Nephron (organoid): ENCODE data around the gene HEXIM1.

Source experiments
- H3K27ac Mint-ChIP-seq, 3 experiments: 2 replicates each; pipeline ENCODE4 v1.8.0; 2020; ENCODE audit warnings: mixed read lengths in 3 of 3, mild to moderate bottlenecking in 2 of 3, moderate library complexity in 1 of 3
- H3K27me3 Mint-ChIP-seq: 2 replicates; pipeline ENCODE4 v1.8.0; 2021; ENCODE audit warnings: low read depth, mild to moderate bottlenecking, moderate library complexity, mixed read lengths
- H3K36me3 Mint-ChIP-seq: 2 replicates; pipeline ENCODE4 v1.8.0; 2020; ENCODE audit warnings: low read depth, mixed read lengths
- H3K4me1 Mint-ChIP-seq: 2 replicates; pipeline ENCODE4 v1.8.0; 2020; ENCODE audit warnings: mixed read lengths
- H3K4me3 Mint-ChIP-seq, 3 experiments: 2 replicates each; pipeline ENCODE4 v1.8.0; 2020; ENCODE audit warnings: mild to moderate bottlenecking in 3 of 3, mixed read lengths in 3 of 3, moderate library complexity in 2 of 3
- H3K9me3 Mint-ChIP-seq: 2 replicates; pipeline ENCODE4 v1.8.0; 2020; ENCODE audit warnings: mixed read lengths
- TF ChIP-seq, protein P1 (sequence below), 3 experiments: fragments of 200-600 bp; sonication (generic); IDR thresholded peaks; one replicate each; pipeline ENCODE4 v1.5.0; 2021; ENCODE audit warnings: antibody characterized with exemption in 3 of 3; ENCODE audit not compliant: unreplicated experiment in 3 of 3

Gene HEXIM1

DNA sequence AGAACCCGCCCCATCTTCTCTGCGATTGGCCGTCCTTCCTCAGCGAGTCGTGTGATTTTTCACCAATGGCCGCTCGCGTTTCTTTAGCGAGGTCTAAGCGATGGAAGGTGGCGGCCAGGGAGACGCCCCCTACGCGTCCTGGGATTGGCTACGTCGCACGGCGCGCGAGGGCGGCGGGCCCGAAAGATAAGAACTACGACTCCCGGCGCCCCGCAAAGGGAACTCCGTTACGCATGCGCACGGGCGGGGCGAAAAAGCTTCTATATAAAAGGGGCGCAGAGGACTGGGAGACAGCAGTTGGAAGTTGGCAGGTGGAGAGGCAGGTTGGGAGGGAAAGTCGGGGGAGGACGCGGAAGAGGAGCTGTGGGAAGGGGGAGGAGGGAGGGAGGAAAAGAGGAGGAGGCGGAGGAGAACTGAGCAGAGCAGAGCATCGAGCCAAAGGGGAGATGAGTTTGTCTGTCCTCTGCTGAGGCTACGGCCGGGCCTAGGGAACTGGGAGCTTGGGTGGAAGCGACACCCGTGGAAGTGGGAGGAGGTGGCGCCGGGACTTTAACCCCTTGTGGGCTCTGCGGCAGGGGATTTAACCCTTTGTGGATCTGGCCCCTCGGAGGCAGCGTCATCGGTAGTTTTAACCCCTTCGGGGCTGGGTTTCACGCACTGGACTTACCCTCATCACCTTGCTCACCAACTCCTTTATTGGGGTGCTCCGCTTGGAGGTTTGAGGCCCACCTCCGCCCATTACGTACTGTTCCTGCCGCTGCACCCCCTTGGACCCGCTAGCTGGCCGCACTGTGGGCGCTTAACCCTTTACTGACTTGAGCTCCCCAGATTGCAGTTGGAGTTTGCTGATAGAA is at the start of gene HEXIM1:
Gene HEXIM1, plus strand, starts transcription at position 293 of the 854 bp plus-strand sequence. CDS start 716 bp downstream, outside the sequence.
- H3K9me3 Mint-ChIP-seq = no peaks in the 10 kb centered on the region
- H3K27ac Mint-ChIP-seq = peak within 1 kb of the TSS; percentile 100
- peaks cover 36% of the 10 kb centered on the region for H3K4me1 Mint-ChIP-seq
- H3K27me3 Mint-ChIP-seq = no peaks in the 10 kb centered on the region
- peaks cover 3% of the 10 kb centered on the region for H3K36me3 Mint-ChIP-seq
- peak within 1 kb of the TSS; percentile 92 to 100 (median 96) for H3K4me3 Mint-ChIP-seq
- TF ChIP-seq, protein P1, sequence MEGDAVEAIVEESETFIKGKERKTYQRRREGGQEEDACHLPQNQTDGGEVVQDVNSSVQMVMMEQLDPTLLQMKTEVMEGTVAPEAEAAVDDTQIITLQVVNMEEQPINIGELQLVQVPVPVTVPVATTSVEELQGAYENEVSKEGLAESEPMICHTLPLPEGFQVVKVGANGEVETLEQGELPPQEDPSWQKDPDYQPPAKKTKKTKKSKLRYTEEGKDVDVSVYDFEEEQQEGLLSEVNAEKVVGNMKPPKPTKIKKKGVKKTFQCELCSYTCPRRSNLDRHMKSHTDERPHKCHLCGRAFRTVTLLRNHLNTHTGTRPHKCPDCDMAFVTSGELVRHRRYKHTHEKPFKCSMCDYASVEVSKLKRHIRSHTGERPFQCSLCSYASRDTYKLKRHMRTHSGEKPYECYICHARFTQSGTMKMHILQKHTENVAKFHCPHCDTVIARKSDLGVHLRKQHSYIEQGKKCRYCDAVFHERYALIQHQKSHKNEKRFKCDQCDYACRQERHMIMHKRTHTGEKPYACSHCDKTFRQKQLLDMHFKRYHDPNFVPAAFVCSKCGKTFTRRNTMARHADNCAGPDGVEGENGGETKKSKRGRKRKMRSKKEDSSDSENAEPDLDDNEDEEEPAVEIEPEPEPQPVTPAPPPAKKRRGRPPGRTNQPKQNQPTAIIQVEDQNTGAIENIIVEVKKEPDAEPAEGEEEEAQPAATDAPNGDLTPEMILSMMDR (IDR thresholded peaks at IDR 0.05; ENCODE audit: unreplicated experiment in 3 of 3) = no peak

GRCh38 chr17:45098869-45099616 is 49.2 kb upstream of the HEXIM1 start:
- Mint-ChIP-seq H3K36me3 (peaks cover 65% of the 10 kb centered on the region), H3K4me1 (no peaks in the 10 kb centered on the region), H3K27me3 (peaks cover 4% of the 10 kb centered on the region), H3K9me3 (no peaks in the 10 kb centered on the region), H3K27ac (peak overlapping the region in 1 of 3 experiments; percentile 72), H3K4me3 (no peak overlapping the region)
- TF ChIP-seq, protein P1 (IDR thresholded peaks at IDR 0.05; ENCODE audit: unreplicated experiment in 3 of 3) = peak; percentile 84 to 89 (median 87)

DNA sequence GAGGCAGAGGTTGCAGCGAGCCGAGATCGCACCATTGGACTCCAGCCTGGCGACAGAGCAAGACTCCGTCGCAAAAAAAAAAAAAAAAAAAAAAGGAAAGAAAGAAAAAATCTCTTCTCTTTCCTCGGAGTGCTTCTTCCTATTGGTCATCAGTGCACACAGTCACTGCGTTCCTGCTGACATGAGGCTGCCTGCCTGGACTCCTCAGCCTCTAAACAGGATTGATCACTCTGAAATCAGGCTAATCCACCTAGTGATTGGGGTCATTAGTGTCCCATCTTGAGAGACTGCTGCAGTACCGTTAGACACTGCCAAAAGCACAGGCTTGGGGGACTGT is 46.8 kb upstream of the HEXIM1 start:
- Mint-ChIP-seq H3K4me1 (no peaks in the 10 kb centered on the region), H3K27me3 (peaks cover 4% of the 10 kb centered on the region), H3K27ac (peak overlapping the region; percentile 34 to 81 (median 70)), H3K9me3 (no peaks in the 10 kb centered on the region), H3K4me3 (no peak overlapping the region), H3K36me3 (peaks cover 67% of the 10 kb centered on the region)
- TF ChIP-seq, protein P1 (IDR thresholded peaks at IDR 0.05; ENCODE audit: unreplicated experiment in 3 of 3) = no peak

- no peaks in the 10 kb centered on the region for H3K4me1 Mint-ChIP-seq
- H3K27me3 Mint-ChIP-seq = peaks cover 4% of the 10 kb centered on the region
- H3K9me3 Mint-ChIP-seq = no peaks in the 10 kb centered on the region
- peak overlapping the region; percentile 34 to 81 (median 70) for H3K27ac Mint-ChIP-seq
- TF ChIP-seq, protein P1 (IDR thresholded peaks at IDR 0.05; ENCODE audit: unreplicated experiment in 3 of 3) = no peak
- peak overlapping the region in 1 of 3 experiments; percentile 13 for H3K4me3 Mint-ChIP-seq
- peaks cover 70% of the 10 kb centered on the region for H3K36me3 Mint-ChIP-seq
These were observed 46.1 kb upstream of the HEXIM1 start for GRCh38 chr17:45101883-45102811.

- peak overlapping the region; percentile 34 to 81 (median 70) for H3K27ac Mint-ChIP-seq
These were observed 45.4 kb upstream of the HEXIM1 start for GRCh38 chr17:45102856-45103255.

More at GRCh38 chr17:45102856-45103255, 45.4 kb upstream of the HEXIM1 start:
- Mint-ChIP-seq H3K27me3 (peaks cover 3% of the 10 kb centered on the region), H3K9me3 (no peaks in the 10 kb centered on the region), H3K36me3 (peaks cover 66% of the 10 kb centered on the region), H3K4me3 (peak overlapping the region in 1 of 3 experiments; percentile 13), H3K4me1 (no peaks in the 10 kb centered on the region)
- TF ChIP-seq, protein P1 (IDR thresholded peaks at IDR 0.05; ENCODE audit: unreplicated experiment in 3 of 3) = no peak
